ENCODE results near the gene ADGRB2. TPM values are rescaled to one million over a fixed set of nuclear protein-coding genes. Genes with fewer than 3 reads are reported as not detected.
"Not testable (repeated sequence)": the region's sequence is repeated elsewhere in the genome, so short reads cannot be mapped to it uniquely, and the experiment has no call there.

Gene ADGRB2
- total RNA-seq, 1 donor from 2014 or later: 2.6 TPM

DNA sequence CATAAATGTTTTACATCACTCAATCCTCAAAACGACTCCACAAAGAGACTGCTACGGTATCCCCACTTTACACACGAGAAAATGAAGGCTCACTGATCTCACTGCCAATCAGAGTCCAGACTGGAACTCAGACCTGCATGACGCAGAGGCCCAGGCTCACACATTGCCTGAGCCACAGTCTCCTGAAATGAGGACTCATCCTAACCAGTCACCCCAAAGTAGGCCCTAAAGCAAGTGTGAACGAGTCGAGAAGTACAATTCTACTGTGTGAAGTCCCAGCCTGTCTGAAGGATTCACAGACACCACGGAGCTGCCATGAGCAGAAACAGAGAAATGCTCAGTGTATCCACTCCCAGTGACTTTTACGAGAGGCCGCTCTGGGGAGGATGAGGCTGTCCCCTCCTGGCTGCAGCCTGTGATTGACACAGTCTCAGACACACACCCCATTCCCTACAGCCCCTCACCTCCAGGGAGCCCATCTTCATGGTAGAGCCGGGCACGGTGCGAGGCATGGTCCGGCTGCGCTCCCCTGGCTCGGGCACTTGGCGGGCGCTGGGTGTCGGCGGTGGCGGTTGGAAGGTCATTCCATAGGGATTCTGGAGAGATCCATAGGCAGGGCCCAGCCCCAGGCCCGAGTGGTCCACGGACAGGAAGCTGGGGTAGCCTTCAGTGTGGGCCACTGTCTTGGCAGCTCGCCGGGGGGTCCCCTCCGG is 33.6 kb downstream of the ADGRB2 start:
- DNase-seq (ENCODE audit: extremely low read depth, low read depth, low spot score): no peak

DNA sequence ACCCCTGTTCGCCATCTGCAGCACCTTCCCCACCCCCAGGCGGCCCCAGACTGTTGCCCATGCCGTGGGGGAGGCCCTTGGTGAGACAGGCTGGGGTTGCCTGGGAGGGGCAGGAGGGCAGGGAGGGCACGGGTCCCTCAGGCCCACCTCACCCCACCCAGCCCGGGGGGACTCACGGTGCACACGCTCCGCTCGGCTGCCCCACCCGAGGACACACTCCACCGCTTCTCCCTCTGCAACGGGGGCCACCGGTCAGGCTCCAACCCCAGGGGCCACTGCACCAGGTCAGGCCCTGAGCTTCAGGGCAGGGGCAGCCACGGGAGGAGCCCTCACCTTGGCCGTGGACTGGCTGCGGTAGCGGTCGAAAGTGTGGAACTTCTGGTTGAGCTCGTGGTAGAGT is 36.3 kb downstream of the ADGRB2 start:
- DNase-seq (ENCODE audit: extremely low read depth, low read depth, low spot score): no peak

DNA sequence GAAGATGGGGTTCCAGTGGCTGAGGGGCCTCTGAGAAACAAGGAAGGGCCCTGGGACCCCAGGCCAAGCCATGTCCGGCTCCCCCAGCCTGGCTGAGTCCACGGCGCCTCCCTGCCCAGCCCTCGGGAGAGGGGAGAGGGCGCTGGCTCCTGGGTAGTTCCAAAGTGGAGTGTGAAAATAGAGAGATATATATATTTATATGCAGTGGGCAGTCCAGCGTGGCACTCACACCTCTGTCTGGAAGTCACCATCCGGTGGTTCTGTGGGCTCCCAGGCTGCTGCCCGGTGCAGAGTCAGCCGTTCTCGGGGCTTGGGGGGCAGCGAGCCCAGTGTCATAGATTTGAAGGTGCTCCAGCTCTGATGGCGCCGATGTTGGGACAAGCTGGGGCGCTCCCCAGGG is 36.9 kb downstream of the ADGRB2 start:
- no peak for DNase-seq (ENCODE audit: extremely low read depth, low read depth, low spot score)

DNA sequence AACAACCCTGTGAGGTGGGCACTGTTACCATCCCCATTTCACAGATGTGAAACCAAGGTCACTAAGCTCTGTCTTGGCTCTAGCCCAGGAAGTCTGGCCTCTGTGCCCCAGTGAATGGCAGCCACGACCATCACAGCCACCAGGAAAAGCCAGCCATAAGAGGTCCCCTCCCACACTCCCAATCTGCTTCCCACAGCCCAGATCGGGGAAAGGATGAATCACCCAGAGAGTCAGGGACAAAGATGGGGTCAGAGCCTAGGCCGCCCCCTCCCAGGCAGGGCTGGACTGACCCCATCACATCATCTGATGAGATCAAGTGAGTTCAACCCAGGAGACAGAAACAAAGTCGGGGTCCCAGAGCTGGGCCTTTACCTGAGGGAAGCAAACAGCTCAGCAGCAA is 37.4 kb downstream of the ADGRB2 start:
- DNase-seq (ENCODE audit: extremely low read depth, low read depth, low spot score): no peak

DNA sequence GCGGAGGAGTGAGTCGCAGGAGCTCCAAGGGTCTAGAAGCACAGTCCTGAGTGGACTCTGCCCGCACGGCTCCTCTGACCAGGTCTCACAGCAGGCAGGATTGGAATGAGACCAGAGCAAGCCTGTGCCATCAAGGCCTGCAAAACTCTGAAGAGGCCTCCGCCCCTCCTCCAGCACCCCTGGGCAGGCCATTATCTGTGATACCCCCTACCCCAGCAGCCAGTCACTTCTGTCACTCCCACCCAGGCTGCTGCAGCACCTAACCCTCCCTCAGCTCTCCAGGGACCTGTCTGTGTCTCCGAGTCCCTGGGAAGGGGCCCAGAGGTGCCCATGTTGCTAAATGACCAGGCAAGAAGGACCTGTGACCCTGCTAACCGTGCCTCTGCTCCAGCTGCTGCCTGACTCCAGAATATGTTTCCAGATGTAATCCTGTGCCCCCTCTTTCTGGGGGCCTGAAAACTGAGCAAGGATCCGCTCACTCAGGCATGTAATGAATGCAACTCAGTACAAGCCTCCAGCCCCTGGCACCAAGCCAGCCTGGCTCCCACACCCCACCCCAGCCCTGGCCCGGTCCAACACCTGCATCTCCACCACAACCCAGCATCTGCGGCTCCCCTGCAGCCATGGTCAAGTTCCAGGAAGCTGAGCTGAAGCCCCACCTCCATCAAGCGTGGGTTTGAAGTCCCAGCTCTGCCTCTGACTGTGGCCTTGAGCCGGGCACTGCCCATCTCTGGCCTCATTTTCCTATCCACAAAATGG is 38.2 kb downstream of the ADGRB2 start:
- DNase-seq (ENCODE audit: extremely low read depth, low read depth, low spot score): no peak

DNA sequence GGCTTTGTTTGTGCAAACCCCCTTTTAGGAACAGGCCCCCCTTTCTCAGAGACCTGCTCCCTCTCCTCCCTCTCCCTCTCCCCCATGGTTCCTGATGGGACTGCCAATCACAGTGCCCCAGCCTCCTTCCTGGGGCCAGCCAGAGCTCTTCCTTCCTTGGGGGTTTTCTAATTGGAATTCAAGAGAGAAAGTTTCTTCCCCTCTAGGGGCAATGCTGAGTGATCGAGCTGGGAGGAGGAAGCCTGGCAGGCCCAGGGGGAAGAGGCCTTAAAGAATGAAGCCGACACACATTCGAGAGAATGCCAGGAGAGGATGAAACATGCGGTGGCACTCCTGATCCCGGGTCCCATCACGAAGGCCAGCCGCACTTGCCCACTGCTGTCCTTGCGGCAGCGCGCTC is 39.0 kb downstream of the ADGRB2 start:
- DNase-seq (ENCODE audit: extremely low read depth, low read depth, low spot score): no peak

DNA sequence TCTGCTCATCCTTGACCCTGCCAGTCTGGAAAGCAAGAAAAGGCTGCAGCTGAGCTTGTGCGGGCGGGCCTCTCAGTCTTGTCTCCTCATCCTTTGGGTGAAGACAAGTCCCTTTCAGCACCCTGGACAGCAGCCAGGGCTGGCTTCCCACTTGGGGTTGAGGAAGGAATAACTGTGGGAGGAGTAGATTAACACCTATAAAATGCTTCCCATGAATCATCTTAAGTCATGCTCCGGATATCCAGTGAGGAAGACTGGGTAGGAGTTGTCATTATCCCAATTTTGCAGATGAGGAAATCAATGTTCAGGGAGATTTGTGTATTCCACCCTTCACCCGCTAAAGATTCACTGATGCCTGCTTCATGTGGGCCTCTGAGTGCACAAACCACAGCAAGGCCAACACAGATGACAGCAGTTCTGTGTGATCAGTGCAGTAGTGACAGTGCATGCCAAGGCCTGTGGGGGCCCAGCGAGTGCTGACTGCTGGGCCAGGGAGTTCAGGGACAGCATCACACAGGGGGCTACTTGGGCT is 40.2 kb downstream of the ADGRB2 start:
- DNase-seq (ENCODE audit: extremely low read depth, low read depth, low spot score): no peak

DNA sequence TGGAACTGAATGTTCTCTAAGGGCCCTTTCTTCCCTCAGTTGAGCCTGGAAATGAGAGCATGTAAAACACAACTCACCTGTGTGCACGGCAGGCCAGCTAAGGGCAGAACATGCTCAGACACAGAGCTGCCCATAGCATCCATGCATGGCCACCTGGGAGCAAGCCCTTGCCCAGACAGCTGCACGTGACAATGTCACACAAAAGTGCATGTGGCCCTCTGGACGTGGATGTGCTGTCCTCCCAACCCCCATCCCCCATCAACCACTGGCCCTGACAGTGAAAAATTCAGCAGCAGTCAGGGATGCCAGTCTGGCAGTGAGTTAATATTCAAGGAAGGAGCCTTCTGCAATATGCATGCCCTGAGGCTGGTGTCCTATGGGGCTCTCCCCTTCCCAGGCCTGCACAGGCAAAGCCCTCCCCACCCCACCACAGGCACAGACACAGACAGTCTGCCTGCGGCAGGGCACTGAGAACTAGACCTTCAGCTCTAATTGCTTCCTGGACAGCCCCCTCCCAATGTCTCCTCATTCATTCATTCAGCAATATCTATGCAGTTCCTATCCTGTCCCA is 45.7 kb downstream of the ADGRB2 start:
- no peak for DNase-seq (ENCODE audit: extremely low read depth, low read depth, low spot score)

DNA sequence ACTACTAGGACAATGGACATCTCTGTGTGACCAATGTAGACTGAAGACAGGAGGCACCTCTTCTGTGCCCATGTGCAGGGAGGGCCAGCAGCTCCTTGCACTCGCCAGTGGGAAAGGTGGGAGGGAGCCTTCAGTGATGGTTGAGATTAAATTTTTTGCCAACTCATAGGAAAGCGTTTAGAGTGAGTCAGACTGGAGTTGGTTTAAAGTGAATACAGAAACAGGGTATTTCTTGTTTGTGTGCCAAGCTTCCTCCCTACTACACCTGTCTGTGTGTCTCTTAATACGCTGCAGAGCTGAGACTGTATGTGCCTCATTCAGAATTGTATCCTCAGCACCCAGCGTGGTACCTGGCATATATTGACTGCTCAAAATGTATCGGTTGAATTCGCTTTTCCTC is 46.8 kb downstream of the ADGRB2 start:
- no peak for DNase-seq (ENCODE audit: extremely low read depth, low read depth, low spot score)

DNA sequence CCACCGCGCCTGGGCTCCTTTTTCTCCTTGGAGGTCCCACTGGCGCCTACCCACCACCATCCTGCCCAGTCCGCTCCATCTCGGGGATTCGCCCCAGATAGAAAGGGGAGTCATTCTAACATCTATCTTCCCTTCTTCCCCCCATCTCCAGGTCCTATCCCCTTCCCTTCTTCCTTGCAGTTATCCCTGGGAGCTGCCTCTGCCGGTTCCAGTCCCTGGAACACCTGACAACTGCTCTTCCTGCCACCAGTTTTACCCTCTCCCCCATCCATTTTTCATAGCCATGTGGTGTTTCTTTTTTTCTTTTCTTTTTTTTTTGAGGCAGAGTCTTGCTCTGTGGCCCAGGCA is 48.3 kb downstream of the ADGRB2 start:
- no peak for DNase-seq (ENCODE audit: extremely low read depth, low read depth, low spot score)

DNA sequence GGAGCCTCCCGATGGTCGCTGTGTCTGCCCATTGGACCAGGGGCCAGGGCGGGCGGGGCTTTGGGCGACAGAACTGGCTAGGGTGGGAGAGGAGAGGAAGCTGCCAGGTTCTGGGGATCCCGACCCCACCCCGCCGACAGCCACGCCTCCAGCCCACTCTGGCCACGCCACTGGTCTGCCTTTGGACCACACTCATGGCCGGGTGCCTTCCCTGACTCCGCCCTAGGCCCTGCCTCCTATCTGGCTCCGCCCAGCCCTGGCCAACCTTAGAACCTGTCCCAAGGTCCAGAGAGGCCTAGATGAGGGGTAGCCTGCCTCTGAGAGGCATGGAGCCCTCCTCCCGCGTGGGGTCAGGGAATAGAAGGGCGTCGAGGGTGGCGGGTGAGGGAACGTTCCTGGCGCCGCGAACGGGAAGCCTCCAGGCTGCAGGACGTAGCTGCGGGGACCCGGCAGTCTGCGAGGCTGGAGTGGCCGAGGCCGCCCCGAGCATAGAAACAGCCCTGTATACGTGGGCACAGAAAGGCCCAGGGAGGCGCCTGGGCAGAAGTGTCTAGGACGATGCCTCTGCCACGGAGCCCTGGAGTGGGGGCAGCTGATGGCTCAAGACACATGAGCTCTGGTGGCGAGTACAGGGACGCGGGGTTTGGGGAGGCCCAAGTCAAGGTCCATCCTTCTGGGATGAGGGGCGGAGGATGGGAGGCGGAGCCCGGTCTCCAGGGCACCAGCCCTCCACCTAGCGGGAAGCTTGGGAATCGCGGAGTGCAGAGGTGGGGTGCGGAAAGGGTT is 48.9 kb downstream of the ADGRB2 start:
- DNase-seq (ENCODE audit: extremely low read depth, low read depth, low spot score): no peak

DNA sequence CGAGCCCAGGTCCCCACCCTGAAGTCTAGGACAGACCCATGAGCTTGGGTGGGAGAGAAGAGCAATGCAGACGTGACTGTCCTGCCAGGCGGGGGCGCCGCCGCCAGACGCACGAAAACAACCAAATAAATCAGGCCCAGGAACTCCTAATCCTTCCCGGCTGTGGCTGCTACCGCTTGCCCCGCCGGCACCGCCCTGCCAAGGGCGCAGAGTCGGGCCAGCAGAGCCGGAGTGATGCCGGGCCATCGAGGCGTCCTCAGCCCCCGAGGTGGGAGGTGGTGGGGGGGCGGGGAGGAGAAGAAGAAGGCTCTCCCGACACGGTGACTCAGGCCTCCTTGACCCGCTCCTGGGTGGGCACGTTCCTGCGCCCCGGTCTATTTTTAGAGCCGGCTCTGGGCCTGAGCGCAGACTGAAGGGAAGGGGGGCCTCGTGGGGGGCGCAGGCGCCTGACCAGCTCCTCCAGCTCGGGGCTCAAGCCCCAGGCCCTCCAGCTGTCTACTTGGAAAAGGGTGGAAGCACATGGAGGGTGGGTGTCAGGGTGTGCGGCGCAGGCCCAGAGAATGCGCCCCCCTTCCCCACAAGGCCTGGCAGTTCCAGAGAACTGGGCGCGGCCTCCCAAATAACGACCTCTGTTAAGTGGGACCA is 49.6 kb downstream of the ADGRB2 start:
- no peak for DNase-seq (ENCODE audit: extremely low read depth, low read depth, low spot score)

DNA sequence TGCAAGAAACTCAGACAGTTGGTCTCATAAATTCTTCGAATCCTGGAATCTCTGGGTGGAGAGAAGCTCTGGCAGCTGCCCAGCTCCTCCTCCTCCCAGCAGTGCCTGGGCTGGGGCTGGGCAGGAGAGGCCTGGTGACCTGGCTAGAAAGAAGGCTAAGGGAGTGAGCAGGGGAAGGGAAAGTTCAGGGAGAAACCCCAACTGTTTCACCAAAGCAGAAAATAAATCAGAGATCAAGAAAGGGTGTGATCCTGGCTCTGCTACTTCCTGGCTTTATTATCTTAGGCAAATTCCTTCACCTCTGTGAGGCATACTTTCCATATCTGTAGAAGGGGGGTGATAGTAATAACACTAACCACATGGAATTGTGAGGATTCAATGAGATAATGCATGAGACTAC is 51.5 kb downstream of the ADGRB2 start:
- DNase-seq (ENCODE audit: extremely low read depth, low read depth, low spot score): no peak

DNA sequence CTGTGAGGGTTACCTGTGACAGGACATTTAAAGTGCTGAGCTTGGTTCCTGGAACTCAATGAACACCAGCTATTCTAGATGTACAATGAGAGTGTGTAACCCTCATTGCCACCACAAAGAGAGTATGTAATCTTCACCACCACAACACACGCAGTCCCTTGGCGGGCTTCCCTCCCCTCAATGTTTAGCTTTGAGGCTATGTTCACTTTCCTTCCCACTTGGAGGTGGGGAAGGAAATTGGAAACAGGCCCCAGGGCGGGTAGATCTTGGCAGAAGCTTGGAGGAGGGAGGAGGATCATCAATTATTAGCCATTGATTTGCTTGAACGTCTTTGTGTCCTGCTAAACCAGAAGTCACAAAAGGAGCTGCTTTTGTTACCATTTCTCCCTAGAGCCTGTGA is 52.1 kb downstream of the ADGRB2 start:
- no peak for DNase-seq (ENCODE audit: extremely low read depth, low read depth, low spot score)

DNA sequence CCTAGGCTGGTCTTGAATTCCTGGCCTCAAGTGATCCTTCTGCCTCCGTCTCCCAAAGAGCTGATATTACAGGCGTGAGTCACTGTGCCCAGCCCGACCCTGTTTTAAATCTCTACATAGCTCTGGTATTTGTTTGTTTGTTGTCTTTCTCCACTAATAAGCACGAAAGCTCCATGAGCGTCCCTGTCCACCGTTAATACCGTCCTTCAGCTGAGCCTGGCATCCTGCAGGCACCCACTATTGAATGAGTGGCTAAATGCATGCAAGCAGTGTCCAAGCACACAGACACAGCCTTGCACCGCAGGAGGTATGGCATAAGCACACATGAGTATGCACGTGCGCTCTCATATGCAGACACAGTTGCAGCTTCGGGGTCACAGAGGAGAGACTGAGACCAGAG is 55.8 kb downstream of the ADGRB2 start:
- no peak for DNase-seq (ENCODE audit: extremely low read depth, low read depth, low spot score)

DNA sequence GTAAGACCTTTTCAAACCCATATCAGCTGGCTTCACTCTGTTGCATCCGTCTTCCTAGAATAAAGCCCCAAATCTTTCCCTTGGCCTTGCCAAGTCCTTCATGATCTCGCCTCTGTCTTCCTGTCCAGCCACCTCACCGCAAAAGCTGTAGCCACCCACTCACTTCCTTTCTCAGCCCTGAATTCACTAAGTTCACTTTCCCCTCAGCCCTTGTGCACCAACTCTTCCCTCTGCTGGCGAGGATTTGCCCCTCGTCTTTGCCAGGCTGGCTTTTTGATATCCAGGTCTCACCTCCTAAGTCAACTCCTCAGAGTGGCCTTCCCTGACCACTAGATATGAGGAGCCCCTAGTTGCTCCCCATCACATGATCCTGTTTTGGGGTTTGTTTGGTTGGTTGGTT is 56.4 kb downstream of the ADGRB2 start:
- DNase-seq (ENCODE audit: extremely low read depth, low read depth, low spot score): no peak

DNA sequence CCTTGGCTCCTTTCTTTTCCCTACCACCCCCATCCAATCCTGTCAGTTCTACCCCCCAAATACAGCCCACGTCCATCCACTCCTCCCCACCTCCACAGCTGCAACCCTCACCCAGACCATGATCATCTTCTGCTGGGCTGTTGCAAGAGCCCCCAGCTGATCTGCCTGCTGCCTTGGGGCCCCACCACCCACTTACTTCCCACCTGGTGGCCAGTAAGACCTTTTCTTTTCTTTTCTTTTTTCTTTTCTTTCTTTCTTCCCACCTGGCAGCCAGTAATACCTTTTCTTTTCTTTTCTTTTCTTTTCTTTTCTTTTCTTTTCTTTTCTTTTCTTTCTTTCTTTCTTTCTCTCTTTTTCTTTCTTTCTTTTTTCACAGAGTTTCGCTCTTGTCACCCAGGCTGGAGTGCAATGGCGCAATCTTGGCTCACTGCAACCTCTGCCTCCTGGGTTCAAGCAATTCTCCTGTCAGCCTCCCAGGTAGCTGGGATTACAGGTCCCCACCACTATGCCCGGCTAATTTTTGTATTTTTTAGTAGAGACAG is 57.0 kb downstream of the ADGRB2 start:
- not testable (repeated sequence) for DNase-seq (ENCODE audit: extremely low read depth, low read depth, low spot score)

DNA sequence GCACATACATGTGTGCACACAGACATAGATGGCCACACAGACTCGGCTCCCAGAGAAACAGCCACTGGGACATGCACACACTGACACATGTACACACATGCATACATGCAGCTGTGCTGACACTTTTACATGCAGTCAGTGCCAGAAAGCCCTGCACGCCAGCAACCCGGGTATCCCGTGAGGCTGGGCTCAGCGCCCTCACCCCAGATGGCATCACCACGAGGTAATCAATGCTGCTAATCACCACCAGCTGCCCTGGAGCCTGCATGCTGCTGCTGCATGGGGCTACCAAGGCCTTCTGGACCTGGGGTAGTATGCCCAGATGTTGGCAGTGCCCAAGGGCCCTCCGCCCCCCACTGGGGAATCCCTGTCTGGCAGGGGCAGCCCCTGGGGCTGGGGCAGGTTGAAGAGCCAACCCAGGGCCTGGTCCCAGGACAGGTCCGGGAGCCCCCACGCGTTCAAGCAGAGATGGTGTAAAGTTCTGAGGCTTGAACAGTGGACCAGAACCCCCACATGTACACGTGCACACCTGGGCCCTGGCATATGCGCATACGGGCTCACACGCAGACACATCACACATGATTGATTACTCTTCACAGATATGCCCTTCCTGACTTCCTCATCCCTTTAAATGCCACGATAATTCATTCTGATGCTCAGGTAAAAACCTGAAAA is 57.6 kb downstream of the ADGRB2 start:
- no peak for DNase-seq (ENCODE audit: extremely low read depth, low read depth, low spot score)

DNA sequence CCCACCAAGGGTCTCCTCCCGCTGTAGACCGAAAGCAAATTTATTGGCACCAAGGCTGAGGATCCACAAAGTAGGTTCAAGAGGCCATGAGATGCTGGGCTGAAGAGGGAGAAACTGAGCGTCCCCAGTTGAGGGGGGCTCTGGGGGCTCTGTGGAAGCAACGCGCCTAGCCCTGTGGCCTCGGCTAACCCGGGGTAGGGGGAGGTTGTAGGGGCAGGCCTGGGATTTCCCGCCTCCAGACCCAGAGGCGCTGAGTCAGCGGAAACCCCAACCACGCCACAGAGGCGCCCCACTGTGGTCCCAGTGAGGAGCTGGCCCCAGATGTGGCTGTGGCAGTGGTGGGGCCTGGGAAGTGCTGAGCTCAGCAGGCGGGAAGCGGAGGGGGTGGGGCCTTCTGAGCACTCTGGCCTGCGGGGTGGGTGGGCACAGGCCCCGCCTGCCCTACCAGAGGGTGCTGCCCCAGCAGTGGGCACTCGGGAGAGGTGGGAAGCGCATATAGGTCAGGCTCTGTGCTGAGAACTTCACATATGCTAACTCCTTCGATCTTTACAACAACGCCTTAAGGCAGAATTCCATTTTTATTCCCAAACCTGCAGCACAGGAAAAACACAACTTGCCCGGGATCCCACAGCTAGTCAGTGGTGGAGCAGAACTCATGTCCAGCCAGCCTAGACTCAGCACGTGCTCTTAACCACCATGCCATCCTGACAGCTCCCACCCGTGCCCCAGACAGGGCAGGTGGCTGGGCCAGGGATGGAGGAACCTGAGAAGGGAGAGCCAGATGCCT is 58.9 kb downstream of the ADGRB2 start:
- no peak for DNase-seq (ENCODE audit: extremely low read depth, low read depth, low spot score)

Data from glomerular endothelial cell (primary cell).